Measurements from ENCODE around the gene GDPD1. TPM values are rescaled to one million over a fixed set of nuclear protein-coding genes. Genes with fewer than 3 reads are reported as not detected.
"Not testable (repeated sequence)": the region's sequence is repeated elsewhere in the genome, so short reads cannot be mapped to it uniquely, and the experiment has no call there.

Gene GDPD1
- total RNA-seq, 3 donors from 2014 or later, result 4.5 to 6.2 (median 4.9) TPM

DNA sequence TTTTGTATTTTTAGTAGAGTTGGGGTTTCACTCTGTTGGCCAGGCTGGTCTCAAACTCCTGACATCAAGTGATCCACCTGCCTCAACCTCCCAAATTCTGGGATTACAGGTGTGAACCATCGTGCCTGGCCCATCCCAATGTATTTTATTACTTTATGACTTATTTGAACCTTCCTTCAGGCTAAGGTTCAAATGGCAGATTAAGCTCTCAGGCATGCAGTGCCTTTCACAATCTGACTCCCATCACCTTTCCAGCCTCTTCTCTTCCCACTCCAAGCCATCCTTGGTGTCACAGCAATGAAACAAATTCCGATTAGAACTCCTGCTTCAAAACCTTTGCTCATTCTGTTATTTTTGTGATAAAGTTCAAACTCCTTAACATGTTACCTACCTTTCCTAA, 84.5 kb downstream of the GDPD1 start:
- H3K9me3 ChIP-seq, result no peaks in the 10 kb centered on the region
- peak; percentile 80 for ATAC-seq

DNA sequence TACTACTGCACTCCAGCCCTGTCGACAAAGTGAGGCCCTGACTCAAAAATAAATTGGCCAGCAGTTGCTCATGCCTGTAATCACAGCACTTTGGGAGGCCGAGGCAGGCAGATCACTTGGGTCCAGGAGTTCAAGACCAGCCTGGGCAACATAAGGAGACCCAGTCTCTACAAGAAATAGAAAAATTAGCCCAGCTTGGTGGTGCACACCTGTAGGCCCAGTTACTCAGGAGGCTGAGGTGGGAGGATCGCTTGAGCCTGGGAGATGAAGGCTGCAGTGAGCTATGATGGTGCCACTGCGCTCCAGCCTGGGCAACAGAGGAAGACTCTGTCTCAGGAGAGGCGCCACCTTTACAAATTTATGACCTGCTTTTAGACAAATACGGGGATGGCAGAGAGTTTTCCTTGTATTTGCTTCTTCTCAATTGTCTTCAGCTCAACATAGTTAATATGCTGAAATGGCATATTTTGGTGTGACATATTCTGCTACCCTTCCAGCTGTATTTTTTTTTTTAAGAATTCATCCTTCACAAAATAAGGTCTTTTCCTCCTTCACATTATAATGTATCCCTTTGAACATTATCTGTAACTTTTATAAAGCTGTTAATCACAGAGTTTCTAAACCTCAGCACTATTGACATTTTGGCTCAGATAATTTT, 90.1 kb downstream of the GDPD1 start:
- H3K9me3 ChIP-seq, result no peaks in the 10 kb centered on the region
- peaks cover 7% of the 10 kb centered on the region for H3K4me1 ChIP-seq (ENCODE audit: low read depth)
- intact Hi-C loops (cut with DNase I, micrococcal nuclease), result no loop called here
- DNase-seq, result no peak
- H3K36me3 ChIP-seq (ENCODE audit: low read depth), result no peaks in the 10 kb centered on the region
- TF ChIP-seq, protein P1, sequence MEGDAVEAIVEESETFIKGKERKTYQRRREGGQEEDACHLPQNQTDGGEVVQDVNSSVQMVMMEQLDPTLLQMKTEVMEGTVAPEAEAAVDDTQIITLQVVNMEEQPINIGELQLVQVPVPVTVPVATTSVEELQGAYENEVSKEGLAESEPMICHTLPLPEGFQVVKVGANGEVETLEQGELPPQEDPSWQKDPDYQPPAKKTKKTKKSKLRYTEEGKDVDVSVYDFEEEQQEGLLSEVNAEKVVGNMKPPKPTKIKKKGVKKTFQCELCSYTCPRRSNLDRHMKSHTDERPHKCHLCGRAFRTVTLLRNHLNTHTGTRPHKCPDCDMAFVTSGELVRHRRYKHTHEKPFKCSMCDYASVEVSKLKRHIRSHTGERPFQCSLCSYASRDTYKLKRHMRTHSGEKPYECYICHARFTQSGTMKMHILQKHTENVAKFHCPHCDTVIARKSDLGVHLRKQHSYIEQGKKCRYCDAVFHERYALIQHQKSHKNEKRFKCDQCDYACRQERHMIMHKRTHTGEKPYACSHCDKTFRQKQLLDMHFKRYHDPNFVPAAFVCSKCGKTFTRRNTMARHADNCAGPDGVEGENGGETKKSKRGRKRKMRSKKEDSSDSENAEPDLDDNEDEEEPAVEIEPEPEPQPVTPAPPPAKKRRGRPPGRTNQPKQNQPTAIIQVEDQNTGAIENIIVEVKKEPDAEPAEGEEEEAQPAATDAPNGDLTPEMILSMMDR (IDR thresholded peaks at IDR 0.05), result no peak
- H3K4me3 ChIP-seq, result no peak overlapping the region
- no peak for ATAC-seq

More for the DNA sequence above, 84.5 kb downstream of the GDPD1 start:
- Histone ChIP-seq H3K4me3 (no peak overlapping the region), H3K36me3 (ENCODE audit: low read depth) (no peaks in the 10 kb centered on the region), H3K4me1 (ENCODE audit: low read depth) (peaks cover 15% of the 10 kb centered on the region)
- intact Hi-C loops (cut with DNase I, micrococcal nuclease), result no loop called here
- TF ChIP-seq, protein P1 (IDR thresholded peaks at IDR 0.05), result no peak
- no peak for DNase-seq

DNA sequence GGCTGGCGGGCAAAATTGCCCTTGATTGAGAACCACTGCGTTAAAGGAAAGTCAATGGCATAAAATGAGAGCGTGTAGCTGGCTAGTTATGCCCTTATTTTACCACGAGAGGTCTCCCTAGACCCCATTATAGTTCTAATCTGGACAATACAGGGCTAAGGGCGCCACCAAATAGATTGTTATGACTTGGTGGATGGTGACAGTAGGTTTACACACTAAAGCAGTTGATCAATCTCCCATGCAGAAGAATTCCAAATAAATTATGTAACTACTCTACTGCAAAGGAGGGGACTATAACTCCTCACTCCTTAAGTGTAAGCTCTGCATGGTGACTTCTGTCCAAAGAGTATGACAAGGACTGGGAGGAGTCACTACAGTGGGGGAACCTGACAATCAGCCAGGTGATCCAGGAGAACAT, 90.7 kb downstream of the GDPD1 start:
- TF ChIP-seq, protein P1 (IDR thresholded peaks at IDR 0.05), result peak; percentile 70
- Histone ChIP-seq H3K9me3 (no peaks in the 10 kb centered on the region), H3K4me1 (ENCODE audit: low read depth) (peaks cover 6% of the 10 kb centered on the region), H3K4me3 (no peak overlapping the region), H3K36me3 (ENCODE audit: low read depth) (no peaks in the 10 kb centered on the region)
- ATAC-seq, result peak; percentile 97
- intact Hi-C loops (cut with DNase I, micrococcal nuclease), result loop anchor here in 1 of 2 donors (1.0 kb wide), 1 partner anchor 130 kb away; no protein-coding TSS in a partner anchor
- peak in 1 of 3 donors; percentile 72 for DNase-seq

DNA sequence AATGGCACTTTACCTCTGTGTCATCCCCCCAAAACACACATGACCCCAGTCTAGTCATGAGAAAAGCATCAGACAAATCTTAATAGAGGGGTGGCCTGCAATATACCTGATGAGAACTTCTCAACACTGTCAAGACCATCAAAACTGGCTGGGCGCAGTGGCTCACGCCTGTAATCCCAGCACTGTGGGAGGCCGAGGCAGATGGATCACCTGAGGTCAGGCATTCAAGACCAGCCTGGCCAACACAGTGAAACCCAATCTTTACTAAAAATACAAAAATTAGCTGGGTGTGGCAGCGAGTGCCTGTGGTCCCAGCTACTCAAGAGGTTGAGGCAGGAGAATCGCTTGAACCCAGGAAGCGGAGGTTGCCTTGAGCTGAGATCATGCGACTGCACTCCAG, 91.2 kb downstream of the GDPD1 start:
- DNase-seq; H3K9me3 ChIP-seq; H3K4me3 ChIP-seq; ATAC-seq; H3K4me1 ChIP-seq (ENCODE audit: low read depth); H3K36me3 ChIP-seq (ENCODE audit: low read depth): not testable (repeated sequence)
- intact Hi-C loops (cut with DNase I, micrococcal nuclease), result loop anchor here in 1 of 2 donors (1.0 kb wide), 1 partner anchor 130 kb away; no protein-coding TSS in a partner anchor

DNA sequence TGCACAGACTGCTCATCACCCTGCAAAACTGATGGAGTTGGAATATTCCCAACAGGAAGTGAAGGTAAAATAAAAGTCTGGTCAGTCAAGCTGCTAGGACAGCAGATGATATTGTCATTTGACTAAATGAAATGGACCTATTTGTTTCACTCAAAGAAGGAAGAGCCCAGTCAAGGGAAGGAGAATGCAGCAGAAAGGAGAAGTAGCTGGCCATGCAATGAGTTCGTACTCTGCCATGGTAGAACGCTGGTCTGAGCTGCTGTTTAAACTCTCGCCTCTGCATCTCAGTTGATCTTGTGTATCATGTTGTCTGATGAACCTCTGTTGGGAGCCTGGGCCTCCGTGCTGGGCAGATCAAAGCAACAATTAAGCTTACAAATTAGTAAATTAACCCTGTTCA, 95.6 kb downstream of the GDPD1 start:
- TF ChIP-seq, protein P1 (IDR thresholded peaks at IDR 0.05), result no peak
- intact Hi-C loops (cut with DNase I, micrococcal nuclease), result no loop called here
- ATAC-seq, result no peak
- no peaks in the 10 kb centered on the region for H3K9me3 ChIP-seq
- H3K4me3 ChIP-seq, result no peak overlapping the region
- DNase-seq, result no peak
- H3K36me3 ChIP-seq (ENCODE audit: low read depth), result no peaks in the 10 kb centered on the region
- H3K4me1 ChIP-seq (ENCODE audit: low read depth), result peaks cover 3% of the 10 kb centered on the region

Other genes with a start within 250 kb of the GDPD1 start
- 10 to 100 TPM; 11.4 to 24.6 (median 14.5) TPM for gene TRIM37, start 113.6 kb upstream of the GDPD1 start, total RNA-seq
- gene SKA2, start 65.3 kb upstream of the GDPD1 start, total RNA-seq, result 10 to 100 TPM; 15.7 to 30.0 (median 27.0) TPM
- 10 to 100 TPM in 1 of 3 donors, 1 to 10 TPM in 2; 2.0 to 17.3 (median 3.5) TPM for gene PRR11, start 64.8 kb upstream of the GDPD1 start, total RNA-seq
- gene SMG8, start 10.5 kb upstream of the GDPD1 start, total RNA-seq, result 10 to 100 TPM in 1 of 3 donors, 1 to 10 TPM in 2; 8.6 to 11.1 (median 9.0) TPM
- 10 to 100 TPM; 29.6 to 33.8 (median 32.8) TPM for gene YPEL2, start 111.1 kb downstream of the GDPD1 start, total RNA-seq